ENCODE measurements around the gene RNU7-1. TPM values are rescaled to one million over a fixed set of nuclear protein-coding genes. Genes with fewer than 3 reads are reported as not detected.

RNU7-1 gene
- total RNA-seq, 4 donors from 2014 or later = not detected

GRCh38 chr12:6957741-6958608, 14.4 kb downstream of the RNU7-1 start:
- no peak for TF ChIP-seq CTCF (IDR thresholded peaks at IDR 0.05; ENCODE audit: low read depth)

- TF ChIP-seq CTCF (IDR thresholded peaks at IDR 0.05; ENCODE audit: low read depth) = no peak
Measured at GRCh38 chr12:6958609-6959057, 15.0 kb downstream of the RNU7-1 start.

GRCh38 chr12:6959058-6959804, 15.6 kb downstream of the RNU7-1 start:
- no peak for TF ChIP-seq CTCF (IDR thresholded peaks at IDR 0.05; ENCODE audit: low read depth)

GRCh38 chr12:6959805-6960592, 16.4 kb downstream of the RNU7-1 start:
- no peak for TF ChIP-seq CTCF (IDR thresholded peaks at IDR 0.05; ENCODE audit: low read depth)

- no peak for TF ChIP-seq CTCF (IDR thresholded peaks at IDR 0.05; ENCODE audit: low read depth)
Measured at GRCh38 chr12:6960593-6961277, 17.1 kb downstream of the RNU7-1 start.

- TF ChIP-seq CTCF (IDR thresholded peaks at IDR 0.05; ENCODE audit: low read depth) = no peak
Measured at GRCh38 chr12:6961278-6961694, 17.7 kb downstream of the RNU7-1 start.
